ENCODE measurements around the gene ARFGEF2.
"Not testable (repeated sequence)": the region's sequence is repeated elsewhere in the genome, so short reads cannot be mapped to it uniquely, and the experiment has no call there.

ARFGEF2 gene

GRCh38 chr20:48959899-48960550, 38.5 kb downstream of the ARFGEF2 start:
- no peak for FAIRE-seq
- TF ChIP-seq POLR2AphosphoS5 (IDR thresholded peaks at IDR 0.05; ENCODE audit: low read depth, low read length) (no peak), TAF1 (IDR thresholded peaks at IDR 0.05; ENCODE audit: borderline replicate concordance, low read depth, low read length) (no peak), POLR2A (IDR thresholded peaks at IDR 0.05; ENCODE audit: low read depth, low read length) (no peak)
- no peak for DNase-seq (ENCODE audit: insufficient read length)

- no peak for DNase-seq (ENCODE audit: insufficient read length)
- TF ChIP-seq POLR2AphosphoS5 (IDR thresholded peaks at IDR 0.05; ENCODE audit: low read depth, low read length), result no peak
- TF ChIP-seq TAF1 (IDR thresholded peaks at IDR 0.05; ENCODE audit: borderline replicate concordance, low read depth, low read length), result no peak
- no peak for TF ChIP-seq POLR2A (IDR thresholded peaks at IDR 0.05; ENCODE audit: low read depth, low read length)
- no peak for FAIRE-seq
Observed at GRCh38 chr20:48962421-48962820, 40.9 kb downstream of the ARFGEF2 start.

- no peak for FAIRE-seq
- no peak for DNase-seq (ENCODE audit: insufficient read length)
- TF ChIP-seq POLR2AphosphoS5 (IDR thresholded peaks at IDR 0.05; ENCODE audit: low read depth, low read length) (no peak), TAF1 (IDR thresholded peaks at IDR 0.05; ENCODE audit: borderline replicate concordance, low read depth, low read length) (no peak), POLR2A (IDR thresholded peaks at IDR 0.05; ENCODE audit: low read depth, low read length) (no peak)
Observed at GRCh38 chr20:48962976-48963771, 41.7 kb downstream of the ARFGEF2 start.

GRCh38 chr20:48965189-48965910, 43.8 kb downstream of the ARFGEF2 start:
- FAIRE-seq, result no peak
- TF ChIP-seq POLR2A (IDR thresholded peaks at IDR 0.05; ENCODE audit: low read depth, low read length), result no peak
- no peak for TF ChIP-seq POLR2AphosphoS5 (IDR thresholded peaks at IDR 0.05; ENCODE audit: low read depth, low read length)
- no peak for TF ChIP-seq TAF1 (IDR thresholded peaks at IDR 0.05; ENCODE audit: borderline replicate concordance, low read depth, low read length)
- no peak for DNase-seq (ENCODE audit: insufficient read length)

- TF ChIP-seq TAF1 (IDR thresholded peaks at IDR 0.05; ENCODE audit: borderline replicate concordance, low read depth, low read length) (no peak), POLR2AphosphoS5 (IDR thresholded peaks at IDR 0.05; ENCODE audit: low read depth, low read length) (no peak), POLR2A (IDR thresholded peaks at IDR 0.05; ENCODE audit: low read depth, low read length) (no peak)
- DNase-seq (ENCODE audit: insufficient read length), result no peak
- no peak for FAIRE-seq
Observed at GRCh38 chr20:48970681-48971365, 49.3 kb downstream of the ARFGEF2 start.

GRCh38 chr20:48971956-48972355, 50.4 kb downstream of the ARFGEF2 start:
- DNase-seq (ENCODE audit: insufficient read length), result no peak
- TF ChIP-seq POLR2AphosphoS5 (IDR thresholded peaks at IDR 0.05; ENCODE audit: low read depth, low read length), result no peak
- TF ChIP-seq TAF1 (IDR thresholded peaks at IDR 0.05; ENCODE audit: borderline replicate concordance, low read depth, low read length), result no peak
- no peak for TF ChIP-seq POLR2A (IDR thresholded peaks at IDR 0.05; ENCODE audit: low read depth, low read length)
- no peak for FAIRE-seq

- FAIRE-seq (no peak), DNase-seq (ENCODE audit: insufficient read length) (no peak)
- TF ChIP-seq POLR2AphosphoS5 (IDR thresholded peaks at IDR 0.05; ENCODE audit: low read depth, low read length), result no peak
- TF ChIP-seq POLR2A (IDR thresholded peaks at IDR 0.05; ENCODE audit: low read depth, low read length), result no peak
- no peak for TF ChIP-seq TAF1 (IDR thresholded peaks at IDR 0.05; ENCODE audit: borderline replicate concordance, low read depth, low read length)
Observed at GRCh38 chr20:48972816-48973215, 51.3 kb downstream of the ARFGEF2 start.

GRCh38 chr20:48975955-48976354, 54.4 kb downstream of the ARFGEF2 start:
- no peak for FAIRE-seq
- no peak for TF ChIP-seq POLR2AphosphoS5 (IDR thresholded peaks at IDR 0.05; ENCODE audit: low read depth, low read length)
- no peak for TF ChIP-seq TAF1 (IDR thresholded peaks at IDR 0.05; ENCODE audit: borderline replicate concordance, low read depth, low read length)
- no peak for TF ChIP-seq POLR2A (IDR thresholded peaks at IDR 0.05; ENCODE audit: low read depth, low read length)

GRCh38 chr20:48979980-48980379, 58.5 kb downstream of the ARFGEF2 start:
- not testable (repeated sequence) for DNase-seq (ENCODE audit: insufficient read length); FAIRE-seq

More at GRCh38 chr20:48975955-48976354, 54.4 kb downstream of the ARFGEF2 start:
- no peak for DNase-seq (ENCODE audit: insufficient read length)

GRCh38 chr20:48983423-48984400, 62.2 kb downstream of the ARFGEF2 start:
- no peak for DNase-seq (ENCODE audit: insufficient read length)
- TF ChIP-seq POLR2AphosphoS5 (IDR thresholded peaks at IDR 0.05; ENCODE audit: low read depth, low read length), result no peak
- no peak for TF ChIP-seq TAF1 (IDR thresholded peaks at IDR 0.05; ENCODE audit: borderline replicate concordance, low read depth, low read length)
- no peak for TF ChIP-seq POLR2A (IDR thresholded peaks at IDR 0.05; ENCODE audit: low read depth, low read length)
- no peak for FAIRE-seq
